TTC549 (cell line): ENCODE data around the gene TSC22D2.

Source experiments
- FAIRE-seq: peaks from 2 replicates; lab custom pipeline; 2012; peaks lifted over from hg19 to GRCh38; lab: Jason Lieb, UNC

The TSC22D2 gene

GRCh38 chr3:150412561-150413231 lies 4.6 kb downstream of the TSC22D2 start:
- no peak for FAIRE-seq

GRCh38 chr3:150414258-150414657 lies 6.2 kb downstream of the TSC22D2 start:
- no peak for FAIRE-seq

GRCh38 chr3:150414959-150415358 lies 6.9 kb downstream of the TSC22D2 start:
- FAIRE-seq = no peak

GRCh38 chr3:150419076-150419868 lies 11.2 kb downstream of the TSC22D2 start:
- FAIRE-seq = no peak

- no peak for FAIRE-seq
These were observed 11.9 kb downstream of the TSC22D2 start for GRCh38 chr3:150419959-150420358.

DNA sequence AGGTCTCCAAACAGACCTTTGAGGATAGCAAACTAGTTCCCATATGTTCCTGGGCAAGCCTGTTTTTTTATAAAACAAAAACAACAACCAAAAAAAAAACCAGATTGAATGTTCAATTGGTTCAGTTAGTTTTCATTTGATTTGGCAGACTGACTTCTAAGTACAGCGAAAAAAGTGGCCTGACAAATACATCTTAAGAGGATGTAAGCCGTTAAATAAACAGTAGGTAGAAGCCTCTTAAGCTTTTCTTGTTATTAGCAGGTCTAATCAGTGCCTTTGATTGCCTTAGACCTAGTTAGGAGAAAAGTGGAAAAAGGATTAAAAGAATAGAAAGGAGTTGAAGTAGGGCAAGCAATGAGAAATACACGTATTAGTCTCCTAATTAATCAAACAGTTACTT lies 13.2 kb downstream of the TSC22D2 start:
- no peak for FAIRE-seq

DNA sequence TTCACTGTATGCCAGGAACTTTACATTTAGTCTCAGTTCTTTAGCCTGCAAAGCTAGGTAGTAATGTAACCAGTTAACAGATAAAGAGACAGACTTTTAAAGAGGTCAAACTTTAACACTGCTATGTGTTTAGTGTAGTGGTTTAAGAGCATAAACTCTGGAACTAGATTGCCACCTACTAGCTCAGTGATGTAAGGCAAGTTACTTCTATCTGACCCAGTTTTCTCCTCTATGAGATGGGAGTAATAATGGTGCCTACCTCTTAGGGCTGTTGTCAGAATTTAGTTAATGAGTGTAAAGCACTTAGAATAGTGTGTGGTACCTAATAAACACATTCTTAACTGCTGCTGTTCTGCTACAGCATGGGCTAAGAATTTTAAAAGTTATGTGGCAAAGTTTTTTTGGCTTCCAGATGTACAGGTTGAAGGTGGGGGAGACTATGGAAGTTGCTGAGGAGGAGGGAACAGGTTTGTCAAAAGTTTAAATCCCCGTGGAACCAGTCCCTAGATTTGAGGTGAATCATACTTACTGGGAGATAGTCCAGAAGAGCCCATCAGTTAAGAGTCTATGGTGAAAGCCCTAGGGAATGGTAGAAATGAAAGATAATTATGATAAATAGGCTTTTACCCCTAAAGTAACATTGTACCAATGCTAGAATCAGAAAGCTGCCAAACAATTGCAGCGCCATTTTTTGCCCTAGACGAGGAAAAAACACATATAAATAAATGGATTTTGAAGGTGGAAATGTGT lies 13.9 kb downstream of the TSC22D2 start:
- FAIRE-seq = no peak

DNA sequence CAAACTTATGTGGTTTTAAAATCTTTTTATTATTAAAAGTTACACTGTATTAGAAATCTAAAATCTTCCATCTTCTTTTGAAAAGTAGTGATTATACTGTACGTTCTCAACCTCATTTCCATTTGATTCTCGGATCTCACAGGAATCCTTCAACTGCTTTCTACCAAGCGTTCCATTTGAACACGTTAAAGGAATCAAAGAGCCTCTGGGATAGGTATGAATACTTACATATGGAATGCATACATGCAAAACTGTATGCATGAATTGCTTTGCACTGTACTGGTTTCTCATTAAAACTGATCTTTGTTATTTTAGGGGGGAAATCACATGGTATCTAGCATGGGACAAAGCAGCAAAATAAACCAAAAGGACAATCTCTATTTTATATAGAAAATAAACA lies 14.8 kb downstream of the TSC22D2 start:
- no peak for FAIRE-seq

DNA sequence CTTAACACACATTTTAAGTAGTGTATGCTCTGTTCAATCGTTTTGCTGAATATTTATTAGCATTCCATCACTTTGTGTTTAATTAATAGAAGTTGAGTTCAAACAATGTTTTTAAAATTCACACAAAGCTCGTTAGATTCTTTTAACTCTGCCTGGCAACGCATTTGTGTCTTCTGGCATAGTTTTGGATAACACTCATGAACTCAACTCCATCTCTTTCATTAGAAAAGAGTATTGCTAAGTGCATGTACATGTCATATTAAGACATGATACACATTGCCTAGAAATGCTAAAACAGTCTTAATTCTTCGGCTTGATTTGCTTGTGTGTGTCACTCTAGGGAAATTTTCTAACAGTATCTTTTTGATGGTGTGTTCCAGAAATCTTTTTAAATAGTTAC lies 15.7 kb downstream of the TSC22D2 start:
- no peak for FAIRE-seq

GRCh38 chr3:150426292-150426691 lies 18.2 kb downstream of the TSC22D2 start:
- no peak for FAIRE-seq

GRCh38 chr3:150428562-150428961 lies 20.5 kb downstream of the TSC22D2 start:
- no peak for FAIRE-seq

DNA sequence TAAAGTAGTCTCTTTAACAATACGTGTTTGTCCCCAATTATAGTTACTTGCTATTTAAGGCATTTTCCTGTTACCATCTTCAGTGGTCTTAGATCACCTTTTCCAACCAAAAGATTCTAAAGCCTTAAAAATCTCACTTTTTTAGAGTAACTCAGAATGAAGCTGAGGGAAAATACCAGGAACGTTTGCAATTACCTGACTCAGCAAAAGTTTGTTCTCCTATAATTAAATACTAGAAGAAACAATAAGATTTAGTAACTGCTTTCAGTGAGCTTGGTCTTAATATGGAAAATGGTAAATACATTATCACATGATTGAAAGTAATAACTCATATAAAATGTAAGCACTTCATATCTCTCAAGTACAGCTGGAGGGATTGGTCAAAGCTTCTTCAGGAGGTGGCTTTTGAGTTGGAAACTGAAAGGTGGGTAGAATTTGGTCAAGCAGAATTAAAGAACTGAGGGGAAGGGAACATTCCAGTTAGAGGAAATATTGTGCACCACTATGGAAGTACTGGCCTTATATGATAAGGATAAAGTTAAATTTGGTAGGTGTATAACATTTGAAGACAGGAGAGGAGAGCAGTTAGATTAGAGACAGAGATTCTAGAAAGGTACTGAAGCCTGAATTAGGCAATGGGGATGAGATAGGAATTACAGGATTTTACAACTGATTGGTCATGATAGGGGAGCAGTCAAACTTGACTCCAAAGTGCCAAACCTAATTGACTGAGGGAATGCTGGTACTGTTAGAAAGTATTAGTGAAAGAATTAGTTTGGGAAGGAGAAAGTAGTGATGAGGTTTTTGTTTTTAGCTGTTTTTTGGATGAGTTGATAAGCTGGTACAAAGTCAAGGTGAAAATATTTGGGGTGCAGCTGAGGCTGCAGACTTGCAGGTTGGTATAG lies 21.9 kb downstream of the TSC22D2 start:
- FAIRE-seq = no peak

DNA sequence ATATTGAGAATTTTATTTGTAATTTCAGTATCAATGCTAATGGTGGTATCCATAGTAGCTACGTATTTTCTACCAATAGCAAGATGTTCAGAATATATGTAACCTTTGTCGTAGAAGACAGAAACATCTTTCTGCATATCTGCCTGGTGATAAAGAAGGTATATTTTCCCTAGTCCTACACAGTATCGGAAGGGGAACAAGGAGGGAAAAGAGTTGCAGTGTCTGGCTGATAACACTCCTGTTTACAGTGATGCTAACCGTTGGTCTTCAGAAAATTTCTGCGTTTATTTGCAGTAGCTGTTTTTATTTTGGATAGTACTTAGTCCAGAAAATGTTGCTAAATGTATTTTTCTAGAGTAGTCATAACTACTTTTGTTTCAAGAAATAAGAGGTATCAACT lies 25.2 kb downstream of the TSC22D2 start:
- no peak for FAIRE-seq

DNA sequence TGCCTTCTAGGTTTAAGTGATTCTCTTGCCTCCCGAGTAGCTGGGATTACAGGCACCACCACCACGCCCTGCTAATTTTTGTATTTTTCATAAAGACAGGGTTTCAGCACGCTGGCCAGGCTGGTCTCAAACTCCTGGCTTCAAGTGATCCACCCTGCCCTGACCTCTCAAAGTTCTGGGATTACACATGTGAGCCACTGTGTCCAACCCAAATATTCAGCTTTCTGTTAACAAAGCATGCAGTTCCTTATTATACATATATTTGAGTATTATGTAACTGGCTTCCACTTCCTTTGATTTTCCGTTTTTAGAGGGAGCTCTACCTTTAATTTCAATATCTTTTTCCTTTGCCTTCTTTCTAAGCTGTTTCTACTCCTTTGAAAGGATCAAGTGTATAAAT lies 26.1 kb downstream of the TSC22D2 start:
- FAIRE-seq = no peak

DNA sequence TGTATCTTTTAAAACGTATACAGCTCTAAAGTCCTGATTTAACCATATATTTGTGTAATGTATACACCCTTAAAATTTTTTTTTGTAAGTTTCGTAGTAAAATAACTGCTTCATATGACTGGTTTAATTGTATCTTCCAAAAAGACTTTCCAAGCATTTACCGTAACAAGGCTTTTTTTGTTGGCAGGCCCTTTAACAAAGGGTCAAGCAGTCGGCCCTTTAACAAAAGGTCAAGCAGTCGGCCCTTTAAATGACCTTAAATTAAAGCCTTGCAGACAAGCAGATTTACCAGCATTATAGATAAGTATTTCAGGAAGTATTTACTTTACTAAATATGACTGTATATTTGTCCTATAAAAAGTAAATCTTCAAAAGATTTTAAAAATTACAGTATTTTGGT lies 28.1 kb downstream of the TSC22D2 start:
- FAIRE-seq = no peak

DNA sequence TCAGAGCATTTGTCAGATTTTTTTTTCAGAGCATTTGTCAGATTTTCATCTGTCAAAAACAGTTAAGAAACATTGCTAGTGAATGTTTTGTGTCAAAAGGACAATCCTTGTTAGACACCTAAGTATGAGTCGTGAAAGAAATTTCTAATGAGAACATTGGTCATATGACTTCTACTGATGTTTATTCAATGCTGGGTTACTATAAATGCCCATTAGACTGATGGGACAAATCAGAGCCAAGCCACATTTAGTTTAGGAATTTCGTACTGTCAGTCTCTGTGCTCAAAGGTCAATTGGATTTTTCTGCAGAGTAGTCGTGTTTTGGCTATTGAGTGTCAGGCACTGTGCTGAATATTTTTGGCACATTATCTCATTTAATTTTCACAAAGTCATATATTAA lies 31.6 kb downstream of the TSC22D2 start:
- no peak for FAIRE-seq

GRCh38 chr3:150443331-150443741 lies 35.2 kb downstream of the TSC22D2 start:
- no peak for FAIRE-seq

GRCh38 chr3:150444371-150444770 lies 36.3 kb downstream of the TSC22D2 start:
- no peak for FAIRE-seq

DNA sequence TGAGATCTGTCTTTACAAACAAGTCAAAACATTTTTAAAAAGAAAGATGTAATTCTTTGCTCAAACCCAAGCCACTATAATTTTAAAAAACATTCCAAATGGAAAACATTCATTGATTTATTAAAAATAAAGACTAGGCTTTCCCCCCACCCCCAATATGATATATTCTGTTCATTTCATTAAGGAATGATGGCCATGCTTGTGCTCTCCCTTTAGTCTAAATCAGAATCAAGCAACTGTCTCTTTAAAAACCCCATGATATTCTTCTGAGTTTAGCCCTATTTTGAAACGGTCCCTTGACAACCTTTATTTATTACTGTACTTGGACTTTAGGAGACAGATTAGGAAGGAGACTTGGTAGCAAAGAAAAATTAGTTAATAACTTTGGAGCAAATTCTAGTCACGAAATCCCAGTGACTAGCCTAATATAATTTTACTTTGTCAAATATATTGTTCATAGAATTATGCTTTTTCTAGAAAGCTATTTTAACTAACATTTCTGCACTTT lies 38.4 kb downstream of the TSC22D2 start:
- no peak for FAIRE-seq

DNA sequence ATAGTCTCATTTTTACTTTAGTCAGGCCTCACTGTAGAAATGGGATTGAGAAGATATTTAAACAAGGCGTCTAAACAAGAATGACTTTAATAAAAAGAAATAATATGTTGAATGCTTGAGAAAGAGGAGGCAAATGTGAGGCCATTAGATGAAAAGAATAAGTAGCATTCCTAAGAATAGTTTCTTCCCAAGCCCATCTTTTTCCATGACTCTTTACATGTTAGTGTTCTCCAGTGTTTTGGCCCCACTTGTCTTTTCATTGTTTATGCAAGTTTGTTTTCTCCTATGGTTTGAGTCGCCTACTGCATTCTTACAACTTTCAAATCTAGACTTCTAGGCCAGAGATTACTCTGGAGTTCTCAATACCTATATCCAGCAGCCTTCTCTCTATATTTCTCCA lies 39.0 kb downstream of the TSC22D2 start:
- FAIRE-seq = no peak

DNA sequence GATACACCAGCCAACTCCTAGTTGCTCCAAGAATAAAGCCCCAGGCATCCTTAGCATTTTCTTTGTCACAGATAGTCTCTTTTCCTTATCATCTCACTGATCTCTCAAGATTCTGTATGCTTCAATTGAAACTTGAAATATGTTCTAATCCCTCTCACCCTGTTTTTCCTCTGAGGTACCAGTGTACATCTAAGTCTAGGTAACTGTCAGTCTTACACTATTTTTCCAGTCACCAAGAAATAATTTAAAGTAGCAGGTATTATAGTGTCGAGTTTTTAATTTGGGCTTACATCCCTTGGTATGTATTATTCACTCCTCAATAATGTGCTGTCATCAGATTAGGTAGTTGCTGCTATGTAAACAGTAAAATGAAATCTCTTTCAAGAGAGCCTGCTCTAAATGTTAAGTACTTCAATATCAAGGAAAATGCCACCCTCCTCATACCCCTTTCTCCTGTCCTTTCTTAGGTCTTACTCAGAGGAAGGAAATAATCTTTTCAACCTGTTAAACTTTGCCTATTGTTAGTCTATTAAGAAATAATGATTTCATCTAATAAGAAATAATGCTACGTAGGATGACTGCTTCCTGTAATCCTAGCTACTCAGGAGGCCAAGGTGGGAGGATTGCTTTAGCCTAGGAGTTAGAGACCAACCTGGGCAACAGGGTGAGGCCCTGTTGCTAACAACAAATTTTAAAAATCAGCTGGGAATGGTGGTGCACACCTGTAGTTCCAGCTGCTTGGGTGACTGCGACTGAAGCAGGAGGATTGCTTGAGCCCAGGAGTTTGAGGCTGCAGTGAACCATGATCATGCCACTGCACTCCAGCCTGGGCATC lies 39.8 kb downstream of the TSC22D2 start:
- FAIRE-seq = no peak
